ENCODE data around the gene UBE2D4. TPM values are rescaled to one million over a fixed set of nuclear protein-coding genes. Genes with fewer than 3 reads are reported as not detected.
"Not testable (repeated sequence)": the region's sequence is repeated elsewhere in the genome, so short reads cannot be mapped to it uniquely, and the experiment has no call there.

UBE2D4 gene
- total RNA-seq, 1 donor from 2014 or later, result 25.5 TPM

DNA sequence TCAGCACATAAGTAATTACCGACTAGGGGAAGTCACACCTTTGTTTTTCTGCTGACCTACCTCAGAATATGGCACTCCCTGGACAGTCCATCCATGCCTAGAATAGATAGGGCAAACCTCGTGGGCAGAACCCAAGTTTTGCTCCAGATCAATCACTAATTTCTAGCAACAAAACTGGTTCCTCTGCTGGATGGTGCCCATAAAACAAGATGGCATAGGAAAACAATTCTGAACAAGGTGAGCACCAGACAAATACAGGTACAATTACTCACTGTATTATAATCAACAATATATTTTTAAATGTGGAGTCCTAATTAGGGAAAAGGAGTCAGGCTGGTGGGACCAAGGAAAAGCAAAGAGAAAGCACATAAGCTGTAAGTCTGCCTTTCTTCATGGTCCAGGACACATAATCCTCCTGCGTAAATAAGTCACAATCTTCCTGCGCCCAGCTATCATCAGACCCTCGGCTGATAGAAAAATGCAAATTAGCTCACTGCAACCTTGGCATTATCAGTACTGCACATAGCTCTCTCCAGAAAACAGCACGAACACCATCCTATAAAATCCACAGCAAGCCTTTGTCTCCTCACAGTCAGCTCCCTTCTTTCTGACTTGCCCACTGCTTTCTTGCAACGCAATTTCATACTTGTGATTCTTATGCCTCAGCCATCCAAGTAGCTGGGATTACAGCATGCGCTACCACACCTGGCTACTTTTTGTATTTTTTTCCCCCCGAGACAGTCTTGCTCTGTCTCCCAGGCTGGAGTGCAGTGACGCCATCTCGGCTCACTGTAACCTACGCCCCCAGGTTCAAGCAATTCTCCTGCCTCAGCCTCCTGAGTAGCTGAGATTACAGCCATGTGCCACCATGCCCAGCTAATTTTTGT is 34.9 kb upstream of the UBE2D4 start:
- TF ChIP-seq POLR2A (IDR thresholded peaks at IDR 0.05), result no peak
- no peak for TF ChIP-seq POLR2AphosphoS5 (IDR thresholded peaks at IDR 0.05; ENCODE audit: insufficient read depth in 1 of 2, low read depth in 1 of 2)
- TF ChIP-seq, protein P1, sequence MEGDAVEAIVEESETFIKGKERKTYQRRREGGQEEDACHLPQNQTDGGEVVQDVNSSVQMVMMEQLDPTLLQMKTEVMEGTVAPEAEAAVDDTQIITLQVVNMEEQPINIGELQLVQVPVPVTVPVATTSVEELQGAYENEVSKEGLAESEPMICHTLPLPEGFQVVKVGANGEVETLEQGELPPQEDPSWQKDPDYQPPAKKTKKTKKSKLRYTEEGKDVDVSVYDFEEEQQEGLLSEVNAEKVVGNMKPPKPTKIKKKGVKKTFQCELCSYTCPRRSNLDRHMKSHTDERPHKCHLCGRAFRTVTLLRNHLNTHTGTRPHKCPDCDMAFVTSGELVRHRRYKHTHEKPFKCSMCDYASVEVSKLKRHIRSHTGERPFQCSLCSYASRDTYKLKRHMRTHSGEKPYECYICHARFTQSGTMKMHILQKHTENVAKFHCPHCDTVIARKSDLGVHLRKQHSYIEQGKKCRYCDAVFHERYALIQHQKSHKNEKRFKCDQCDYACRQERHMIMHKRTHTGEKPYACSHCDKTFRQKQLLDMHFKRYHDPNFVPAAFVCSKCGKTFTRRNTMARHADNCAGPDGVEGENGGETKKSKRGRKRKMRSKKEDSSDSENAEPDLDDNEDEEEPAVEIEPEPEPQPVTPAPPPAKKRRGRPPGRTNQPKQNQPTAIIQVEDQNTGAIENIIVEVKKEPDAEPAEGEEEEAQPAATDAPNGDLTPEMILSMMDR (IDR thresholded peaks at IDR 0.05), result no peak
- no peaks in the 10 kb centered on the region for H3K9me3 ChIP-seq
- no peaks in the 10 kb centered on the region for H3K27me3 ChIP-seq
- no peak overlapping the region for H3K4me3 ChIP-seq
- H3K27ac ChIP-seq, result no peak overlapping the region
- H3K4me1 ChIP-seq, result peaks cover 28% of the 10 kb centered on the region
- H3K36me3 ChIP-seq, result no peaks in the 10 kb centered on the region
- no peak for DNase-seq (ENCODE audit: extremely low spot score in 2 of 2)
- intact Hi-C loops (cut with DNase I), result no loop called here

DNA sequence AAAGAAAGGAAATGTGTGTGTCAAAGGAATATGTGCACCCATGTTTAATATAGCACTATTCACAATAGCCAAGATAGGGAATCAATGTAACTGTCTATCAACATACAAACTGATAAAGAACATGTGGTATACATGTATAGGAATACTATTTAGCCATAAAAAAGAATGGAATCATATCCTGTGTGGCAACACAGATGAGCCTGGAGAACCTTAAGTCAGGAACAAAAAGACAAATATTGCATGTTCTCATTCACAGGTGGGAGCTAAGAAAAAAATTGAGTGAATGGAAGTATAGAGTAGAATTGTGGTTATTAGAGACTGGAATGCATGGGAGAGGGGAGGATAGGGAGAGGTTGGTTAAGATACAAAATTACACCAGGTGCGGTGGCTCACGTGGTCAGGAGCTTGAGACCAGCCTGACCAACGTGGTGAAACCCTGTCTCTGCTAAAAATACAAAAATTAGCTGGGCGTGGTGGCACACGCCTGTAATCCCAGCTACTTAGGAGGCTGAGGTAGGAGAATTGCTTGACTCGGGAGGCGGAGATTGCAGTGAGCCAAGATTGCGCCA is 30.3 kb upstream of the UBE2D4 start:
- H3K9me3 ChIP-seq, result no peaks in the 10 kb centered on the region
- H3K36me3 ChIP-seq, result no peaks in the 10 kb centered on the region
- DNase-seq (ENCODE audit: extremely low spot score in 2 of 2), result no peak
- intact Hi-C loops (cut with DNase I), result no loop called here
- no peaks in the 10 kb centered on the region for H3K27me3 ChIP-seq
- H3K4me1 ChIP-seq, result peaks cover 15% of the 10 kb centered on the region
- H3K4me3 ChIP-seq, result no peak overlapping the region
- TF ChIP-seq POLR2A (IDR thresholded peaks at IDR 0.05) (no peak), POLR2AphosphoS5 (IDR thresholded peaks at IDR 0.05; ENCODE audit: insufficient read depth in 1 of 2, low read depth in 1 of 2) (no peak)
- TF ChIP-seq, protein P1 (IDR thresholded peaks at IDR 0.05), result no peak
- no peak overlapping the region for H3K27ac ChIP-seq

DNA sequence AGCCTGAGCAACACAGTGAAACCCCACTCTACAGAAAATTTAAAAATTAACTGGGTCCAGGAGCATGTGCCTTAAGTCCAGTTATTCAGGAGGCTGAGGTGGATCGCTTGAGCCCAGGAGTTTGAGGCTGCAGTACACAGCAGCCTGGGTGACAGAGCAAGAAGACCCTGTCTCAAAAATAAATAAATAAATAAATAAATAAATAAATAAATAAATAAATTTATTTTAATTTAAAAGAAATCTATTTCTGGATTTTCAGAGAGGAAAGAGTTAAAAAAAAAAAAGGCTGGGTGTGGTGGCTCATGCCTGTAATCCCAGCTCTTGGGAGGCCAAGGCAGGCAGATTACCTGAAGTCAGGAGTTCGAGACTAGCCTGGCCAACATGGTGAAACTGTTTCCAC is 27.7 kb upstream of the UBE2D4 start:
- DNase-seq (ENCODE audit: extremely low spot score in 2 of 2); H3K9me3 ChIP-seq; intact Hi-C loops (cut with DNase I); H3K27me3 ChIP-seq; H3K36me3 ChIP-seq; H3K27ac ChIP-seq; H3K4me3 ChIP-seq: not testable (repeated sequence)
- peaks cover 35% of the 10 kb centered on the region for H3K4me1 ChIP-seq

DNA sequence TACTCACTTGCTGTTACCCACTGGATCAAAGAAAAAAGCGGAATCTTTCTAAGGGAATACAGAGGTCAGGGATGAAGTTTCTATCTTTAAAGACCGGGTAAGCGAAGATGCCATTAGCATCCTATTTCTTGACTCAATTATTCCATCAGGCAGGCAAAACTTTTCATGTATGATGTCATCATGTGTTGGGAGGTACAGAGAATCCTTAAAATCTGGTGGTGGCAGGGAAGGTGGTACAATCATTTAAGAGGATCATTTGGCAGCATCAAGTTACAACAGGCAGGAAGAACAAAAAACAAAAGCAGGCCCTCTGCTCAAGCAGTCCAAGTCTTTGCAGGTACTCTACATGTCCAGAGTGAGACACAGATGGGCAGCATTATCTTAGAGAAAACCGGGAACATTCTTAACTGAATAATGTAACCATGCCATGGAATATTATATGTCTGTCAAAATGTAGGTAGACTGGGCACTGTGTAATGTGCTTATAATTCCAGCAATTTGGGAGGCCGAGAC is 23.6 kb upstream of the UBE2D4 start:
- no peak overlapping the region for H3K4me3 ChIP-seq
- intact Hi-C loops (cut with DNase I), result no loop called here
- H3K36me3 ChIP-seq, result no peaks in the 10 kb centered on the region
- peaks cover 63% of the 10 kb centered on the region for H3K4me1 ChIP-seq
- no peak overlapping the region for H3K27ac ChIP-seq
- TF ChIP-seq, protein P1 (IDR thresholded peaks at IDR 0.05), result no peak
- TF ChIP-seq POLR2AphosphoS5 (IDR thresholded peaks at IDR 0.05; ENCODE audit: insufficient read depth in 1 of 2, low read depth in 1 of 2), result no peak
- no peak for TF ChIP-seq POLR2A (IDR thresholded peaks at IDR 0.05)
- no peaks in the 10 kb centered on the region for H3K27me3 ChIP-seq
- H3K9me3 ChIP-seq, result no peaks in the 10 kb centered on the region
- no peak for DNase-seq (ENCODE audit: extremely low spot score in 2 of 2)

DNA sequence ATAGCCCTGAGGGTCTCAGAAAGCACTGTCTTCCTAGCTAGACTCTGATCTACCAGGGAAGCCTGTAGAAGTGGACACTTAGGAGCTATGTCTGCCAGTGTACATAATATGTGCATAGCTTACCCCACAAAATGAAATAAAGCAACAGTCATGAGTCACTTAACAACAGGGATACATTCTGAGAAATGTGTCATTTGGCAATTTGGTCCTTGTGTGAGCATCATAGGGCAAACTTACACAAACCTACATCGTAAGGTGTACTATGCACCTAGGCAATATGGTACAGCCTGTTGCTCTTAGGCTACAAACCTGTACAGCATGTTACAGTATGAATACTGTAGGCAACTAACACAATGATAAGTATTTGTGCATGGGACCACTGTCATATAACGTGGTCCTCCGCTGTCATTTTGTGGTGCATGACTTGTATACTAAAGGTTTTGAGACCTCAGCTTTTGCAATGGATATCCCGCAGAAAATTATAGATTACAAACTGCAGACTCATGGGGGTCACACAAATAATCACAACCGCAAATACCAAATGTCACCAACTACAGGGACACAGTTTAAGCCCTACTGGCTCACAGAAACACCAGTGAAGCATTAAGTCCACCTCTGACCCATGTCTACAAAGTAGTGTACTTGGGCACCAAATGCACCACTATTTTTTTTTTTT is 21.6 kb upstream of the UBE2D4 start:
- peak overlapping the region; percentile 71 to 72 for H3K4me3 ChIP-seq
- no peaks in the 10 kb centered on the region for H3K9me3 ChIP-seq
- H3K4me1 ChIP-seq, result peaks cover 57% of the 10 kb centered on the region
- no peaks in the 10 kb centered on the region for H3K36me3 ChIP-seq
- intact Hi-C loops (cut with DNase I), result no loop called here
- TF ChIP-seq POLR2AphosphoS5 (IDR thresholded peaks at IDR 0.05; ENCODE audit: insufficient read depth in 1 of 2, low read depth in 1 of 2) (no peak), POLR2A (IDR thresholded peaks at IDR 0.05) (no peak)
- TF ChIP-seq, protein P1 (IDR thresholded peaks at IDR 0.05), result no peak
- DNase-seq (ENCODE audit: extremely low spot score in 2 of 2), result no peak
- H3K27me3 ChIP-seq, result no peaks in the 10 kb centered on the region
- peak overlapping the region; percentile 90 for H3K27ac ChIP-seq
